K562 (cell line): ENCODE results near the gene CDC123. TPM values are rescaled to one million over a fixed set of nuclear protein-coding genes. Genes with fewer than 3 reads are reported as not detected.

Source experiments
- ATF4 ChIP-seq: fragments of 450-650 bp; formaldehyde crosslinking; IDR thresholded peaks from 2 replicates; pipeline ENCODE4 v1.4.0; 2022; ENCODE audit warnings: mild to moderate bottlenecking, moderate library complexity
- CAMTA2 ChIP-seq: fragments of 250-450 bp; sonication (Bioruptor Pico); conservative IDR thresholded peaks from 2 replicates; pipeline ENCODE4 v1.5.1; 2022
- CREB3L1 ChIP-seq: fragments of 450-650 bp; IDR thresholded peaks from 2 replicates; pipeline ENCODE4 v1.6.1; 2014; ENCODE audit warnings: low read depth, mild to moderate bottlenecking, moderate library complexity, borderline replicate concordance
- ETS2 ChIP-seq: IDR thresholded peaks from 2 replicates; pipeline ENCODE4 v1.6.1; 2016; ENCODE audit warnings: borderline replicate concordance, missing genetic modification characterization, mild to moderate bottlenecking, moderate library complexity, missing compliant biosample characterization; ENCODE audit not compliant: poor library complexity, severe bottlenecking
- IRF2 ChIP-seq: sonication (generic); formaldehyde crosslinking; IDR thresholded peaks from 2 replicates; pipeline ENCODE4 v1.8.1; 2022; ENCODE audit warnings: mild to moderate bottlenecking, missing genetic modification reagents
- KDM4B ChIP-seq, 2 experiments: fragments of 450-650 bp in 1 of 2; sonication (generic) in 1 of 2; IDR thresholded peaks; 2 replicates each; pipeline ENCODE4 v1.6.1; 2016 to 2017; ENCODE audit warnings: borderline replicate concordance in 2 of 2, antibody characterized with exemption in 1 of 2, low read depth in 1 of 2, mild to moderate bottlenecking in 1 of 2
- MAX ChIP-seq: sonication (generic); formaldehyde crosslinking; IDR thresholded peaks from 2 replicates; pipeline ENCODE4 v1.9.0; 2022; ENCODE audit warnings: mild to moderate bottlenecking, missing genetic modification reagents
- POLR2B ChIP-seq: fragments of 450-650 bp; IDR thresholded peaks from 2 replicates; pipeline ENCODE4 v1.6.1; 2018; ENCODE audit warnings: low read depth; ENCODE audit not compliant: partially characterized antibody
- PRDM10 ChIP-seq: fragments of 450-650 bp; IDR thresholded peaks from 2 replicates; pipeline ENCODE4 v1.6.1; 2018; ENCODE audit not compliant: partially characterized antibody
- RCOR1 ChIP-seq, 2 experiments: IDR thresholded peaks; 2 replicates each; pipeline ENCODE4 v1.6.1; 2012; ENCODE audit warnings: low read depth in 2 of 2, low read length in 2 of 2, borderline replicate concordance in 1 of 2, improper control_type of control experiment in 1 of 2
- ZNF407 ChIP-seq: fragments of 450-650 bp; IDR thresholded peaks from 2 replicates; pipeline ENCODE4 v1.6.1; 2016; ENCODE audit warnings: low read depth
- ZNF717 ChIP-seq: fragments of 250-450 bp; sonication (Bioruptor Pico); IDR thresholded peaks from 2 replicates; pipeline ENCODE4 v1.5.0; 2021
- ZNF764 ChIP-seq: fragments of 250-450 bp; sonication (Bioruptor Pico); IDR thresholded peaks from 2 replicates; pipeline ENCODE4 v1.4.0; 2020; ENCODE audit warnings: low read depth, mild to moderate bottlenecking, moderate library complexity
- polyA plus RNA-seq, 8 experiments: library from polyadenylated mRNA; depleted of rRNA in 4 of 8; stranded (reverse) in 5 of 8; unstranded in 3 of 8; fragments of >200 nt; fragmentation: Nextera tagmentation in 2 of 8; fragmentation: Illumina TruSeq in 1 of 8; extraction: Ambion mirVana in 2 of 8; extraction: Trizol in 1 of 8; gene quantifications; 2 replicates each; pipeline versions ENCODE4 v1.2.1 to v1.2.3, GENCODE V29; 2011 to 2014; ENCODE audit warnings: inconsistent platforms in 1 of 8, missing spikeins in 1 of 8
- total RNA-seq, 7 experiments: library from RNA; depleted of rRNA in 6 of 7; stranded (reverse); fragments of >200 nt in 6 of 7; fragmentation: Illumina TruSeq in 2 of 7; extraction: Trizol in 2 of 7; gene quantifications; 2 replicates each; pipeline versions ENCODE4 v1.2.1 to v1.2.3, GENCODE V29; 2011 to 2021; ENCODE audit warnings: low replicate concordance in 1 of 7

Gene CDC123
- total and polyA plus RNA-seq, 9 of the 15 experiments (the other 6 are each of a cell fraction or from before 2014, with no cell fraction given) = 137 to 288 (median 175) TPM

GRCh38 chr10:12208460-12208859 lies 12.5 kb downstream of the CDC123 start (continued):
- no peak for TF ChIP-seq POLR2B
- no peak for TF ChIP-seq ZNF764 (CRISPR knock-in tag)
- no peak for TF ChIP-seq CAMTA2
- no peak for TF ChIP-seq ATF4 (CRISPR knock-in tag)
- TF ChIP-seq KDM4B (IDR thresholded peaks at IDR 0.05; ENCODE audit: borderline replicate concordance in 2 of 2, low read depth in 1 of 2) = no peak
- no peak for TF ChIP-seq ZNF407
- no peak for TF ChIP-seq ETS2 (tag)
- no peak for TF ChIP-seq IRF2 (CRISPR knock-in tag)
- peak; percentile 85 for TF ChIP-seq PRDM10
- TF ChIP-seq RCOR1 (IDR thresholded peaks at IDR 0.05; ENCODE audit: borderline replicate concordance in 1 of 2, low read depth in 2 of 2, low read length in 2 of 2) = 0 out of 4 replicates have a peak, but pooled peaks of 1 of the 2 experiments have one; percentile 53
- TF ChIP-seq CREB3L1 = no peak
- TF ChIP-seq ZNF717 = no peak
- no peak for TF ChIP-seq MAX (CRISPR knock-in tag)
